Measurements from ENCODE around the gene KCTD12. TPM values are rescaled to one million over a fixed set of nuclear protein-coding genes. Genes with fewer than 3 reads are reported as not detected.

The KCTD12 gene
- total RNA-seq, 1 experiment from 2014 or later, result 6.7 TPM

GRCh38 chr13:76884186-76884906 is 1.9 kb downstream of the KCTD12 start (continued):
- no peak for TF ChIP-seq ZNF425 (CRISPR knock-in tag; conservative IDR thresholded peaks at IDR 0.05)

- Mint-ChIP-seq H3K4me3 (no peak overlapping the region), H3K27ac (no peak overlapping the region), H3K36me3 (no peaks in the 10 kb centered on the region), H3K4me1 (peaks cover 19% of the 10 kb centered on the region), H3K9me3 (no peaks in the 10 kb centered on the region; the same call in 1 of the 2 replicates), H3K27me3 (ENCODE audit: low read depth) (peaks cover 36% of the 10 kb centered on the region)
- ATAC-seq (no peak), DNase-seq (ENCODE audit: low spot score) (no peak)
- ChIA-PET CTCF (interaction anchor here (1.4 to 1.5 kb wide), 2 partner anchors 12 to 280 kb away, joined by 3 read pairs; no protein-coding TSS in a partner anchor), POLR2A (no interaction called here)
- TF ChIP-seq ZNF671 (CRISPR knock-in tag; IDR thresholded peaks at IDR 0.05) (no peak), GTF2I (CRISPR knock-in tag; conservative IDR thresholded peaks at IDR 0.05) (no peak), NR3C1 (CRISPR knock-in tag; conservative IDR thresholded peaks at IDR 0.05; ENCODE audit: low read depth) (no peak), EMX1 (CRISPR knock-in tag; IDR thresholded peaks at IDR 0.05) (no peak), CREM (CRISPR knock-in tag; IDR thresholded peaks at IDR 0.05) (no peak), ZNF219 (CRISPR knock-in tag; IDR thresholded peaks at IDR 0.05; ENCODE audit: borderline replicate concordance) (no peak), RELA (CRISPR knock-in tag; IDR thresholded peaks at IDR 0.05; ENCODE audit: borderline replicate concordance) (no peak), FOXP4 (CRISPR knock-in tag; IDR thresholded peaks at IDR 0.05) (no peak), ARID4B (CRISPR knock-in tag; IDR thresholded peaks at IDR 0.05; ENCODE audit: borderline replicate concordance) (no peak)
These were observed 3.0 kb downstream of the KCTD12 start for GRCh38 chr13:76883236-76883635.

- ATAC-seq (no peak), DNase-seq (ENCODE audit: low spot score) (no peak)
- Mint-ChIP-seq H3K9me3 (peaks cover 3% of the 10 kb centered on the region; the same call in 1 of the 2 replicates), H3K27me3 (ENCODE audit: low read depth) (peaks cover 28% of the 10 kb centered on the region), H3K4me3 (no peak overlapping the region), H3K27ac (no peak overlapping the region), H3K4me1 (peaks cover 17% of the 10 kb centered on the region), H3K36me3 (no peaks in the 10 kb centered on the region)
- ChIA-PET POLR2A (no interaction called here), CTCF (no interaction called here)
- TF ChIP-seq ZMAT4 (CRISPR knock-in tag; IDR thresholded peaks at IDR 0.05), result no peak
- no peak for TF ChIP-seq NFYB (CRISPR knock-in tag; conservative IDR thresholded peaks at IDR 0.05; ENCODE audit: low read depth)
- TF ChIP-seq ELF4 (CRISPR knock-in tag; IDR thresholded peaks at IDR 0.05; ENCODE audit: low read depth), result no peak
- no peak for TF ChIP-seq ARID4B (CRISPR knock-in tag; IDR thresholded peaks at IDR 0.05; ENCODE audit: borderline replicate concordance)
- no peak for TF ChIP-seq ZNF532 (CRISPR knock-in tag; IDR thresholded peaks at IDR 0.05; ENCODE audit: borderline replicate concordance)
These were observed 3.8 kb downstream of the KCTD12 start for GRCh38 chr13:76882431-76882830.

Measured in WTC11 (cell line).